Measurements from ENCODE around the gene ENKUR.

- TF ChIP-seq CTCF (IDR thresholded peaks at IDR 0.05; ENCODE audit: low read length), result no peak
- TF ChIP-seq EZH2 (IDR thresholded peaks at IDR 0.05; ENCODE audit: borderline replicate concordance, low read length), result no peak
Observed at GRCh38 chr10:24983946-24984345, 32.0 kb downstream of the ENKUR start.

Data from OCI-LY1 (cell line).